ENCODE measurements around the gene CLK2. TPM values are rescaled to one million over a fixed set of nuclear protein-coding genes. Genes with fewer than 3 reads are reported as not detected.

Gene CLK2
- total and polyA plus RNA-seq, 9 of the 15 experiments (the other 6 are each of a cell fraction or from before 2014, with no cell fraction given), result 13.5 to 81.4 (median 39.6) TPM

GRCh38 chr1:155320252-155320651 lies 46.9 kb upstream of the CLK2 start:
- in situ Hi-C loops (cut with MboI), result loop anchor here (25.0 kb wide), 1 partner anchor 1417 kb away; the partner anchor contains the start of genes ISG20L2, METTL25B and MRPL24
- Histone ChIP-seq H3K27me3 (ENCODE audit: control insufficient read depth in 2 of 2, insufficient read depth in 2 of 2, low read length in 2 of 2) (no peaks in the 10 kb centered on the region), H3K4me2 (ENCODE audit: insufficient read depth, low read length) (peak overlapping the region; percentile 40), H3K4me3 (no peak overlapping the region), H3K36me3 (ENCODE audit: control insufficient read depth, insufficient read depth, low read length) (peaks cover 50% of the 10 kb centered on the region), H3K79me2 (ENCODE audit: control insufficient read depth, insufficient read depth, low read length) (peaks cover 10% of the 10 kb centered on the region), H3K9ac (ENCODE audit: insufficient read depth in 1 of 2, low read depth in 2 of 2, low read length in 2 of 2) (peak overlapping the region in 1 of 2 experiments; percentile 66; a peak in 2 of 4 replicates), H3K4me1 (replicated peaks in 1 of 2; ENCODE audit: control insufficient read depth in 2 of 2, insufficient read depth in 2 of 2, low read length in 2 of 2) (peaks cover 8 to 52% of the 10 kb centered on the region in 2 experiments; a peak in 4 of 5 replicates), H4K20me1 (replicated peaks; ENCODE audit: control insufficient read depth, insufficient read depth, low read length) (peaks cover 14% of the 10 kb centered on the region), H3K9me1 (ENCODE audit: control insufficient read depth, insufficient read depth, low read length) (peaks cover 4% of the 10 kb centered on the region), H3K27ac (ENCODE audit: extremely low read depth, low read depth, low read length) (peak overlapping the region; percentile 53; the same call in 2 of the 3 replicates), H3K9me3 (replicated peaks; ENCODE audit: control insufficient read depth, insufficient read depth, low read depth, low read length) (no peaks in the 10 kb centered on the region), H2AFZ (ENCODE audit: low read depth, low read length) (no peak overlapping the region)
- ChIA-PET CTCF (ENCODE audit: low intra/inter-chr PET ratio) (no interaction called here), POLR2A (interaction anchor here (0.7 to 5.7 kb wide), 10 partner anchors 8 to 243 kb away, joined by 3 to 30 read pairs (median 4); partner anchors contain the start of genes ASH1L, CLK2, ENTREP3 and FDPS)
- intact Hi-C loops (cut with micrococcal nuclease), result loop anchor here (10.0 kb wide), 1 partner anchor 275 kb away; no protein-coding TSS in a partner anchor
- DNase-seq (ENCODE audit: extremely low read depth in 1 of 4, low spot score in 3 of 4), result peak in 1 of 4 experiments; percentile 41
- WGBS (ENCODE audit: insufficient coverage, low coverage, missing lambda C conversion rate), result 69% methylated on average over 11 of the region's 11 CpGs
- no TSS peak for BruUV-seq (replicated peaks)
- no peak for TF ChIP-seq ELF1 (tag; IDR thresholded peaks at IDR 0.05)
- no peak for TF ChIP-seq TAF7 (tag; IDR thresholded peaks at IDR 0.05)
- TF ChIP-seq ZNF263 (CRISPR knock-in tag; IDR thresholded peaks at IDR 0.05; ENCODE audit: borderline replicate concordance), result no peak
- TF ChIP-seq, protein P1, sequence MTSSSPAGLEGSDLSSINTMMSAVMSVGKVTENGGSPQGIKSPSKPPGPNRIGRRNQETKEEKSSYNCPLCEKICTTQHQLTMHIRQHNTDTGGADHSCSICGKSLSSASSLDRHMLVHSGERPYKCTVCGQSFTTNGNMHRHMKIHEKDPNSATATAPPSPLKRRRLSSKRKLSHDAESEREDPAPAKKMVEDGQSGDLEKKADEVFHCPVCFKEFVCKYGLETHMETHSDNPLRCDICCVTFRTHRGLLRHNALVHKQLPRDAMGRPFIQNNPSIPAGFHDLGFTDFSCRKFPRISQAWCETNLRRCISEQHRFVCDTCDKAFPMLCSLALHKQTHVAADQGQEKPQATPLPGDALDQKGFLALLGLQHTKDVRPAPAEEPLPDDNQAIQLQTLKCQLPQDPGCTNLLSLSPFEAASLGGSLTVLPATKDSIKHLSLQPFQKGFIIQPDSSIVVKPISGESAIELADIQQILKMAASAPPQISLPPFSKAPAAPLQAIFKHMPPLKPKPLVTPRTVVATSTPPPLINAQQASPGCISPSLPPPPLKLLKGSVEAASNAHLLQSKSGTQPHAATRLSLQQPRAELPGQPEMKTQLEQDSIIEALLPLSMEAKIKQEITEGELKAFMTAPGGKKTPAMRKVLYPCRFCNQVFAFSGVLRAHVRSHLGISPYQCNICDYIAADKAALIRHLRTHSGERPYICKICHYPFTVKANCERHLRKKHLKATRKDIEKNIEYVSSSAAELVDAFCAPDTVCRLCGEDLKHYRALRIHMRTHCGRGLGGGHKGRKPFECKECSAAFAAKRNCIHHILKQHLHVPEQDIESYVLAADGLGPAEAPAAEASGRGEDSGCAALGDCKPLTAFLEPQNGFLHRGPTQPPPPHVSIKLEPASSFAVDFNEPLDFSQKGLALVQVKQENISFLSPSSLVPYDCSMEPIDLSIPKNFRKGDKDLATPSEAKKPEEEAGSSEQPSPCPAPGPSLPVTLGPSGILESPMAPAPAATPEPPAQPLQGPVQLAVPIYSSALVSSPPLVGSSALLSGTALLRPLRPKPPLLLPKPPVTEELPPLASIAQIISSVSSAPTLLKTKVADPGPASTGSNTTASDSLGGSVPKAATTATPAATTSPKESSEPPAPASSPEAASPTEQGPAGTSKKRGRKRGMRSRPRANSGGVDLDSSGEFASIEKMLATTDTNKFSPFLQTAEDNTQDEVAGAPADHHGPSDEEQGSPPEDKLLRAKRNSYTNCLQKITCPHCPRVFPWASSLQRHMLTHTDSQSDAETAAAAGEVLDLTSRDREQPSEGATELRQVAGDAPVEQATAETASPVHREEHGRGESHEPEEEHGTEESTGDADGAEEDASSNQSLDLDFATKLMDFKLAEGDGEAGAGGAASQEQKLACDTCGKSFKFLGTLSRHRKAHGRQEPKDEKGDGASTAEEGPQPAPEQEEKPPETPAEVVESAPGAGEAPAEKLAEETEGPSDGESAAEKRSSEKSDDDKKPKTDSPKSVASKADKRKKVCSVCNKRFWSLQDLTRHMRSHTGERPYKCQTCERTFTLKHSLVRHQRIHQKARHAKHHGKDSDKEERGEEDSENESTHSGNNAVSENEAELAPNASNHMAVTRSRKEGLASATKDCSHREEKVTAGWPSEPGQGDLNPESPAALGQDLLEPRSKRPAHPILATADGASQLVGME (CRISPR knock-in tag; IDR thresholded peaks at IDR 0.05), result no peak
- no peak for TF ChIP-seq ZNF830 (CRISPR knock-in tag; IDR thresholded peaks at IDR 0.05)
- no peak for TF ChIP-seq HNRNPUL1 (IDR thresholded peaks at IDR 0.05; ENCODE audit: low read length)
- no peak for TF ChIP-seq NFIX (CRISPR knock-in tag; IDR thresholded peaks at IDR 0.05; ENCODE audit: low read depth)
- TF ChIP-seq PCBP1 (IDR thresholded peaks at IDR 0.05; ENCODE audit: low read depth, low read length, poor library complexity, severe bottlenecking), result no peak
- TF ChIP-seq ZNF253 (CRISPR knock-in tag; conservative IDR thresholded peaks at IDR 0.05), result no peak
- no peak for TF ChIP-seq RFX5 (IDR thresholded peaks at IDR 0.05; ENCODE audit: low read depth, low read length)
- TF ChIP-seq IFI16 (CRISPR knock-in tag; IDR thresholded peaks at IDR 0.05), result no peak
- TF ChIP-seq KDM4B (IDR thresholded peaks at IDR 0.05; ENCODE audit: borderline replicate concordance in 2 of 2, low read depth in 1 of 2), result no peak
- no peak for ATAC-seq
- no peak for FAIRE-seq
